KMS-11 (cell line): Measurements from ENCODE around the gene FAM227A.

Experiments used
- H2AFZ ChIP-seq: fragments of 200-600 bp; sonication (generic); 2 replicates; pipeline ENCODE4 v1.6.1; 2016; ENCODE audit warnings: antibody characterized with exemption, mixed run types, low read depth
- H3K27ac ChIP-seq: fragments of 200-600 bp; sonication (generic); 2 replicates; pipeline ENCODE4 v1.6.1; 2016; ENCODE audit warnings: mild to moderate bottlenecking, mixed run types
- H3K27me3 ChIP-seq: fragments of 200-600 bp; sonication (generic); 2 replicates; pipeline ENCODE4 v1.6.1; 2017; ENCODE audit warnings: mild to moderate bottlenecking, low read depth, mixed run types, moderate library complexity; ENCODE audit not compliant: insufficient read depth
- H3K36me3 ChIP-seq: fragments of 200-600 bp; sonication (generic); 2 replicates; pipeline ENCODE4 v1.6.1; 2017; ENCODE audit warnings: mild to moderate bottlenecking, mixed run types; ENCODE audit not compliant: insufficient read depth
- H3K4me1 ChIP-seq: fragments of 200-600 bp; sonication (generic); 2 replicates; pipeline ENCODE4 v1.6.1; 2016; ENCODE audit warnings: mild to moderate bottlenecking, low read depth, mixed run types; ENCODE audit not compliant: poor library complexity, severe bottlenecking
- H3K4me2 ChIP-seq: fragments of 200-600 bp; sonication (generic); 2 replicates; pipeline ENCODE4 v1.7.0; 2016; ENCODE audit warnings: mild to moderate bottlenecking, mixed run types
- H3K4me3 ChIP-seq: fragments of 200-600 bp; sonication (generic); IDR thresholded peaks from 2 replicates; pipeline ENCODE4 v1.6.1; 2017; ENCODE audit warnings: low read depth, low read length, mixed read lengths; ENCODE audit not compliant: insufficient read depth
- H3K79me2 ChIP-seq: fragments of 200-600 bp; sonication (generic); 2 replicates; pipeline ENCODE4 v1.6.1; 2016; ENCODE audit warnings: low read depth, mixed run types; ENCODE audit not compliant: insufficient read depth
- H3K9ac ChIP-seq: fragments of 200-600 bp; sonication (generic); 2 replicates; pipeline ENCODE4 v1.6.1; 2016; ENCODE audit warnings: mild to moderate bottlenecking, mixed run types
- H4K20me1 ChIP-seq: fragments of 200-600 bp; sonication (generic); 2 replicates; pipeline ENCODE4 v1.6.1; 2016; ENCODE audit warnings: mild to moderate bottlenecking, mixed run types; ENCODE audit not compliant: insufficient read depth
- CTCF ChIP-seq: fragments of 200-600 bp; sonication (generic); conservative IDR thresholded peaks from 2 replicates; pipeline ENCODE4 v1.6.1; 2017; ENCODE audit warnings: low read depth, mild to moderate bottlenecking, antibody characterized with exemption, low read length, moderate library complexity, mixed read lengths

Gene FAM227A

GRCh38 chr22:38700789-38701628 is 44.8 kb upstream of the FAM227A start, which contains the start of gene JOSD1:
Gene JOSD1 (minus strand): TSS chr22:38700943. CDS start chr22:38699987, 956 bp downstream.
- no peak for TF ChIP-seq CTCF
- H3K27me3 ChIP-seq, result no peaks in the 10 kb centered on the region
- H3K79me2 ChIP-seq, result peaks cover 36% of the 10 kb centered on the region
- H3K27ac ChIP-seq, result peak within 1 kb of the TSS; percentile 84
- no peaks in the 10 kb centered on the region for H4K20me1 ChIP-seq
- H3K4me1 ChIP-seq, result peaks cover 41% of the 10 kb centered on the region
- peak within 1 kb of the TSS; percentile 80 for H2AFZ ChIP-seq
- H3K4me2 ChIP-seq, result peak within 1 kb of the TSS; percentile 68
- no peak within 1 kb of the TSS for H3K4me3 ChIP-seq
- peak within 1 kb of the TSS; percentile 95 for H3K9ac ChIP-seq
- no peaks in the 10 kb centered on the region for H3K36me3 ChIP-seq

GRCh38 chr22:38700270-38700788 is 44.1 kb upstream of the FAM227A start:
- H3K27me3 ChIP-seq, result no peaks in the 10 kb centered on the region
- no peak for TF ChIP-seq CTCF
- H3K4me1 ChIP-seq, result peaks cover 41% of the 10 kb centered on the region
- peaks cover 36% of the 10 kb centered on the region for H3K79me2 ChIP-seq
- peak overlapping the region; percentile 95 for H3K9ac ChIP-seq
- H3K36me3 ChIP-seq, result no peaks in the 10 kb centered on the region
- peak overlapping the region; percentile 68 for H3K4me2 ChIP-seq
- no peaks in the 10 kb centered on the region for H4K20me1 ChIP-seq
- H3K4me3 ChIP-seq, result no peak overlapping the region
- peak overlapping the region; percentile 80 for H2AFZ ChIP-seq
- H3K27ac ChIP-seq, result peak overlapping the region; percentile 84

GRCh38 chr22:38699784-38700183 is 43.6 kb upstream of the FAM227A start:
- peak overlapping the region; percentile 68 for H3K4me2 ChIP-seq
- peaks cover 39% of the 10 kb centered on the region for H3K4me1 ChIP-seq
- no peaks in the 10 kb centered on the region for H3K27me3 ChIP-seq
- no peaks in the 10 kb centered on the region for H3K36me3 ChIP-seq
- H3K27ac ChIP-seq, result peak overlapping the region; percentile 84; the same call in 1 of the 2 replicates
- no peaks in the 10 kb centered on the region for H4K20me1 ChIP-seq
- H3K9ac ChIP-seq, result peak overlapping the region; percentile 95; the same call in 1 of the 2 replicates
- no peak overlapping the region for H3K4me3 ChIP-seq
- peaks cover 36% of the 10 kb centered on the region for H3K79me2 ChIP-seq
- H2AFZ ChIP-seq, result no peak overlapping the region
- no peak for TF ChIP-seq CTCF

- H3K79me2 ChIP-seq, result peaks cover 36% of the 10 kb centered on the region
- peak overlapping the region; percentile 95; the same call in 1 of the 2 replicates for H3K9ac ChIP-seq
These were observed 43.0 kb upstream of the FAM227A start for GRCh38 chr22:38699143-38699542.

More at GRCh38 chr22:38699143-38699542, 43.0 kb upstream of the FAM227A start:
- TF ChIP-seq CTCF, result no peak
- H2AFZ ChIP-seq, result no peak overlapping the region
- H3K27me3 ChIP-seq, result no peaks in the 10 kb centered on the region
- peaks cover 34% of the 10 kb centered on the region for H3K4me1 ChIP-seq
- H3K4me3 ChIP-seq, result no peak overlapping the region
- H3K36me3 ChIP-seq, result no peaks in the 10 kb centered on the region
- H4K20me1 ChIP-seq, result no peaks in the 10 kb centered on the region
- H3K27ac ChIP-seq, result no peak overlapping the region
- H3K4me2 ChIP-seq, result peak overlapping the region; percentile 68
